NCI-H2171 treated with DMSO at 0.1 percent for 48 hours (cell line): ENCODE data around the gene HP1BP3.

Experiments used
- DNase-seq: peaks from one replicate; lab custom pipeline; 2025; lab: John Stamatoyannopoulos, UW

The HP1BP3 gene

GRCh38 chr1:20711285-20712214, 75.6 kb downstream of the HP1BP3 start:
- peak; percentile 38 for DNase-seq

GRCh38 chr1:20710469-20711284, 76.4 kb downstream of the HP1BP3 start:
- peak; percentile 23 for DNase-seq

GRCh38 chr1:20709868-20710267, 77.2 kb downstream of the HP1BP3 start:
- no peak for DNase-seq

- DNase-seq, result no peak
Measured at GRCh38 chr1:20708891-20709290, 78.2 kb downstream of the HP1BP3 start.

GRCh38 chr1:20708057-20708456, 79.0 kb downstream of the HP1BP3 start:
- DNase-seq, result no peak

GRCh38 chr1:20706841-20707240, 80.3 kb downstream of the HP1BP3 start:
- no peak for DNase-seq

GRCh38 chr1:20705203-20705755, 81.8 kb downstream of the HP1BP3 start:
- DNase-seq, result peak; percentile 36

GRCh38 chr1:20704390-20705202, 82.5 kb downstream of the HP1BP3 start:
- DNase-seq, result no peak

GRCh38 chr1:20703124-20703756, 83.9 kb downstream of the HP1BP3 start:
- DNase-seq, result no peak

GRCh38 chr1:20702416-20702815, 84.7 kb downstream of the HP1BP3 start:
- DNase-seq, result no peak

GRCh38 chr1:20701847-20702246, 85.3 kb downstream of the HP1BP3 start:
- DNase-seq, result no peak

- no peak for DNase-seq
Measured at GRCh38 chr1:20701446-20701845, 85.7 kb downstream of the HP1BP3 start.

- no peak for DNase-seq
Measured at GRCh38 chr1:20700636-20701215, 86.4 kb downstream of the HP1BP3 start.

- DNase-seq, result no peak
Measured at GRCh38 chr1:20699558-20699957, 87.5 kb downstream of the HP1BP3 start.

- no peak for DNase-seq
Measured at GRCh38 chr1:20698195-20698910, 88.8 kb downstream of the HP1BP3 start.

- DNase-seq, result no peak
Measured at GRCh38 chr1:20697563-20697962, 89.5 kb downstream of the HP1BP3 start.

- DNase-seq, result peak; percentile 96
Measured at GRCh38 chr1:20696397-20697333, 90.4 kb downstream of the HP1BP3 start.

GRCh38 chr1:20695515-20695914, 91.6 kb downstream of the HP1BP3 start:
- DNase-seq, result no peak

GRCh38 chr1:20693623-20694022, 93.5 kb downstream of the HP1BP3 start:
- no peak for DNase-seq
